ENCODE data around the gene LRP1. TPM values are rescaled to one million over a fixed set of nuclear protein-coding genes. Genes with fewer than 3 reads are reported as not detected.

LRP1 gene
- total and polyA plus RNA-seq, 2 experiments from 2014 or later, result 26.6 to 145 TPM

GRCh38 chr12:57171668-57172067, 43.4 kb downstream of the LRP1 start (continued):
- TF ChIP-seq ZNF462 (CRISPR knock-in tag; IDR thresholded peaks at IDR 0.05), result no peak
- no peak for TF ChIP-seq POLR2AphosphoS5 (IDR thresholded peaks at IDR 0.05; ENCODE audit: low read depth)

- TF ChIP-seq CTCF (conservative IDR thresholded peaks at IDR 0.05; ENCODE audit: low read depth in 2 of 2) (peak; percentile 73 to 90), CREB1 (CRISPR knock-in tag; IDR thresholded peaks at IDR 0.05; ENCODE audit: low read depth) (no peak)
- Mint-ChIP-seq H3K27me3 (ENCODE audit: insufficient read depth, low read depth, poor library complexity) (peaks cover 20% of the 10 kb centered on the region), H3K27ac (no peak overlapping the region), H3K4me3 (no peak overlapping the region), H3K4me1 (peaks cover 6% of the 10 kb centered on the region), H3K9me3 (no peaks in the 10 kb centered on the region; the same call in 2 of the 3 replicates), H3K36me3 (ENCODE audit: low read depth) (peaks cover 91% of the 10 kb centered on the region)
- Histone ChIP-seq H3K9me2 (ENCODE audit: insufficient read depth) (no peaks in the 10 kb centered on the region), H2AFZ (no peak overlapping the region), H3K4me2 (no peak overlapping the region), H3K36me3 (ENCODE audit: insufficient read depth) (peaks cover 26% of the 10 kb centered on the region), H3F3A (replicated peaks; ENCODE audit: low read depth) (peaks cover 15% of the 10 kb centered on the region; the same call in 1 of the 2 replicates), H4K20me1 (replicated peaks; ENCODE audit: insufficient read depth) (peaks cover 20% of the 10 kb centered on the region; the same call in 1 of the 2 replicates), H3K27ac (ENCODE audit: low read depth) (no peak overlapping the region), H3K4me1 (ENCODE audit: insufficient read depth) (no peaks in the 10 kb centered on the region), H3K79me2 (replicated peaks; ENCODE audit: insufficient read depth) (no peaks in the 10 kb centered on the region; the same call in 1 of the 2 replicates), H3K27me3 (ENCODE audit: insufficient read depth) (no peaks in the 10 kb centered on the region), H3K4me3 (no peak overlapping the region)
- peak; percentile 80 for ATAC-seq
- DNase-seq (ENCODE audit: low spot score), result peak; percentile 84
Measured at GRCh38 chr12:57173089-57173488, 44.8 kb downstream of the LRP1 start.
